Measurements from ENCODE around the gene NALCN. TPM values are rescaled to one million over a fixed set of nuclear protein-coding genes. Genes with fewer than 3 reads are reported as not detected.

NALCN gene
- total RNA-seq, 1 donor from 2014 or later: 1.1 TPM

DNA sequence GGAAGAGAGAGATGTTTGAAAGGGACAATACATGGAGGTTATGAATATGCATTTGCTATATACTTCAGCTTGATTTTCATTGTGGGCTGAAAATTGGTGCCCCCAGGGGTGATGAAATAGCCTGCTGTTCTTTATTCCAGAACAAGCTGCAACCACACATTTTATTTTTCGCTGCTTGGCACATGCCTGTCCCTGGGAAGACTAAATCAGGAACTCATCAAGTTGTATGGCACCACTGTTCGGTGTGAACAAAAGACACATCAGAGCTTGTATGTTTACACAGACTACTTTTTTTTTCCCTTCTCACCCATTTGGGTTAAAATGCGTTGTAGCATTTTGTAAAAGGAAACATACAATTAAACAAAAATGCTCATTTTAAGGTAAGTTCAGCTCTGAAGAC is 230.7 kb downstream of the NALCN start:
- H3K9me3 ChIP-seq (ENCODE audit: insufficient read depth, low read depth, low read length): no peaks in the 10 kb centered on the region
- no peaks in the 10 kb centered on the region for H3K9me3 Mint-ChIP-seq (ENCODE audit: unreplicated experiment)
- H3K9ac ChIP-seq (ENCODE audit: low read length): no peak overlapping the region
- H3K4me1 ChIP-seq (ENCODE audit: insufficient read depth, low read length): no peaks in the 10 kb centered on the region
- no peak overlapping the region for H3K27ac ChIP-seq (ENCODE audit: low read depth, low read length)
- no peaks in the 10 kb centered on the region for H3K27me3 Mint-ChIP-seq (ENCODE audit: low read depth, unreplicated experiment)
- H3K4me3 Mint-ChIP-seq (ENCODE audit: unreplicated experiment): no peak overlapping the region
- peaks cover 5% of the 10 kb centered on the region for H3K4me1 Mint-ChIP-seq (ENCODE audit: low read depth, unreplicated experiment)
- no peaks in the 10 kb centered on the region for H4K20me1 ChIP-seq (ENCODE audit: insufficient read depth, low read length)
- no peaks in the 10 kb centered on the region for H3K79me2 ChIP-seq (ENCODE audit: insufficient read depth, low read length)
- no peak overlapping the region for H3K4me3 ChIP-seq (ENCODE audit: insufficient read depth, low read depth, low read length)
- no peaks in the 10 kb centered on the region for H3K27me3 ChIP-seq (ENCODE audit: insufficient read depth, low read length)
- no peaks in the 10 kb centered on the region for H3K36me3 ChIP-seq (ENCODE audit: insufficient read depth, low read length)
- no peak overlapping the region for H2AFZ ChIP-seq (ENCODE audit: low read depth, low read length)
- H3K27ac Mint-ChIP-seq (ENCODE audit: unreplicated experiment): no peak overlapping the region
- no peak overlapping the region for H3K4me2 ChIP-seq (ENCODE audit: low read length)
- FAIRE-seq (no peak), DNase-seq (ENCODE audit: low read depth) (no peak)
- H3K36me3 Mint-ChIP-seq (ENCODE audit: low read depth, unreplicated experiment): no peaks in the 10 kb centered on the region
- TF ChIP-seq EZH2 (IDR thresholded peaks at IDR 0.05; ENCODE audit: insufficient read depth, low read length) (no peak), CTCF (IDR thresholded peaks at IDR 0.05; ENCODE audit: insufficient read depth, low read depth, low read length) (no peak)

GRCh38 chr13:101181076-101181685 is 235.1 kb downstream of the NALCN start:
- Histone ChIP-seq H3K9ac (ENCODE audit: low read length) (no peak overlapping the region), H3K36me3 (ENCODE audit: insufficient read depth, low read length) (no peaks in the 10 kb centered on the region), H3K27ac (ENCODE audit: low read depth, low read length) (no peak overlapping the region), H3K9me3 (ENCODE audit: insufficient read depth, low read depth, low read length) (no peaks in the 10 kb centered on the region), H3K4me1 (ENCODE audit: insufficient read depth, low read length) (no peaks in the 10 kb centered on the region), H3K27me3 (ENCODE audit: insufficient read depth, low read length) (no peaks in the 10 kb centered on the region), H2AFZ (ENCODE audit: low read depth, low read length) (no peak overlapping the region), H3K79me2 (ENCODE audit: insufficient read depth, low read length) (no peaks in the 10 kb centered on the region), H3K4me3 (ENCODE audit: insufficient read depth, low read depth, low read length) (no peak overlapping the region), H3K4me2 (ENCODE audit: low read length) (no peak overlapping the region), H4K20me1 (ENCODE audit: insufficient read depth, low read length) (no peaks in the 10 kb centered on the region)
- no peak overlapping the region for H3K27ac Mint-ChIP-seq (ENCODE audit: unreplicated experiment)
- no peak for TF ChIP-seq EZH2 (IDR thresholded peaks at IDR 0.05; ENCODE audit: insufficient read depth, low read length)
- TF ChIP-seq CTCF (IDR thresholded peaks at IDR 0.05; ENCODE audit: insufficient read depth, low read depth, low read length): no peak
- DNase-seq (ENCODE audit: low read depth) (peak; percentile 14), FAIRE-seq (no peak)
- peaks cover 5% of the 10 kb centered on the region for H3K4me1 Mint-ChIP-seq (ENCODE audit: low read depth, unreplicated experiment)
- H3K27me3 Mint-ChIP-seq (ENCODE audit: low read depth, unreplicated experiment): no peaks in the 10 kb centered on the region
- no peak overlapping the region for H3K4me3 Mint-ChIP-seq (ENCODE audit: unreplicated experiment)
- H3K36me3 Mint-ChIP-seq (ENCODE audit: low read depth, unreplicated experiment): no peaks in the 10 kb centered on the region
- H3K9me3 Mint-ChIP-seq (ENCODE audit: unreplicated experiment): no peaks in the 10 kb centered on the region

- peaks cover 5% of the 10 kb centered on the region for H3K4me1 Mint-ChIP-seq (ENCODE audit: low read depth, unreplicated experiment)
- Histone ChIP-seq H3K4me3 (ENCODE audit: insufficient read depth, low read depth, low read length) (no peak overlapping the region), H2AFZ (ENCODE audit: low read depth, low read length) (no peak overlapping the region), H3K9me3 (ENCODE audit: insufficient read depth, low read depth, low read length) (no peaks in the 10 kb centered on the region), H3K79me2 (ENCODE audit: insufficient read depth, low read length) (no peaks in the 10 kb centered on the region), H3K27ac (ENCODE audit: low read depth, low read length) (no peak overlapping the region), H3K36me3 (ENCODE audit: insufficient read depth, low read length) (no peaks in the 10 kb centered on the region), H4K20me1 (ENCODE audit: insufficient read depth, low read length) (no peaks in the 10 kb centered on the region), H3K9ac (ENCODE audit: low read length) (no peak overlapping the region), H3K4me2 (ENCODE audit: low read length) (no peak overlapping the region), H3K27me3 (ENCODE audit: insufficient read depth, low read length) (no peaks in the 10 kb centered on the region), H3K4me1 (ENCODE audit: insufficient read depth, low read length) (no peaks in the 10 kb centered on the region)
- no peak overlapping the region for H3K27ac Mint-ChIP-seq (ENCODE audit: unreplicated experiment)
- H3K36me3 Mint-ChIP-seq (ENCODE audit: low read depth, unreplicated experiment): no peaks in the 10 kb centered on the region
- FAIRE-seq (no peak), DNase-seq (ENCODE audit: low read depth) (no peak)
- H3K9me3 Mint-ChIP-seq (ENCODE audit: unreplicated experiment): no peaks in the 10 kb centered on the region
- no peak overlapping the region for H3K4me3 Mint-ChIP-seq (ENCODE audit: unreplicated experiment)
- TF ChIP-seq CTCF (IDR thresholded peaks at IDR 0.05; ENCODE audit: insufficient read depth, low read depth, low read length) (no peak), EZH2 (IDR thresholded peaks at IDR 0.05; ENCODE audit: insufficient read depth, low read length) (no peak)
- no peaks in the 10 kb centered on the region for H3K27me3 Mint-ChIP-seq (ENCODE audit: low read depth, unreplicated experiment)
Observed at GRCh38 chr13:101179021-101179420, 237.3 kb downstream of the NALCN start.

Data from astrocyte (in vitro differentiated cells and primary cell).